Right forelimb (tissue), 1 donor: Measurements from ENCODE around the gene RAP1GAP.
"Not testable (repeated sequence)": the region's sequence is repeated elsewhere in the genome, so short reads cannot be mapped to it uniquely, and the experiment has no call there.

Experiments used
- DNase-seq: peaks from one replicate; pipeline ENCODE4 v3.0.0-alpha.2; 2018

The RAP1GAP gene

GRCh38 chr1:21641967-21642739 is 27.0 kb downstream of the RAP1GAP start:
- DNase-seq: no peak

- DNase-seq: no peak
Observed at GRCh38 chr1:21641537-21641936, 27.6 kb downstream of the RAP1GAP start.

DNA sequence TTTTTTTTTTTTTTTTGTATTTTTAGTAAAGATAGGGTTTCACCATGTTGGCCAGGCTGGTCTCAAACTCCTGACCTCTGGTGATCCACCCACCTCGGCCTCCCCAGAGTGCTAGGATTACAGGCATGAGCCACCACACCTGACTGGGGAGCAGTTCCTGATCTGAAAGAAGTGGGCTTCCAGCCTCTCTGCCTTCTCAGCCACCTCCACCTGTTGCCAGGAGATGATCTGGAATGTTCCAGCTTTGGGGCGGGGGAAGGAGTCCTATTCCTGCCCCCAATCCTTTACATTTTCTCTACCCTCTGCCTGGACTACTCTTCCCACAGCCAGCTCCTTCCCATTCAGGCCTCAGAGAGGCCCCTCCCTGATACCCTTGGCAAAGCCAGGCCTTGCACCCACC is 28.1 kb downstream of the RAP1GAP start:
- no peak for DNase-seq

GRCh38 chr1:21640653-21641052 is 28.5 kb downstream of the RAP1GAP start:
- no peak for DNase-seq

DNA sequence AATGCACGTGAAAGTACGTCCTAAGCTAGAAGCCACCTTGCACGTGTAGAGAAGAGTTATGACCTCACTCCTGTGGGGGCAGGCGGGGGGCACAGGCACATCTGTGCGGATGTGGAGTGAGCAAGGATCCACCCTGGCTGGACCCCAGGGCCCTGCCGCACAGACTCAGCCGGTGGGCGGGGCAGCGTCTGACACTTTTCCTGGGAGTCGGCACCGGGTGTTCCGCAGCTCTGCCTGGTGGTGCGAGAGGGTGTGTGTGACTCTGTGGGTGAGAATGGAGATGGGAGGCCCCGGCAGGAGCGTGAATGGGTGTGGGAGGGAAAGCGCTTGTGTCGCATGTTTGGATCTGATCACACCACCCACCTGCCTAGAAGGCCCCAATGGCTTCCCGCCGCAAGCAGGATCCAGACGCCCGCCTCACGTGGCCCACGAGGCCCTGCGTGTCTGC is 29.5 kb downstream of the RAP1GAP start:
- no peak for DNase-seq

- no peak for DNase-seq
Observed at GRCh38 chr1:21638531-21639341, 30.4 kb downstream of the RAP1GAP start.

GRCh38 chr1:21637514-21637913 is 31.6 kb downstream of the RAP1GAP start:
- no peak for DNase-seq

GRCh38 chr1:21636029-21636428 is 33.1 kb downstream of the RAP1GAP start:
- DNase-seq: no peak

DNA sequence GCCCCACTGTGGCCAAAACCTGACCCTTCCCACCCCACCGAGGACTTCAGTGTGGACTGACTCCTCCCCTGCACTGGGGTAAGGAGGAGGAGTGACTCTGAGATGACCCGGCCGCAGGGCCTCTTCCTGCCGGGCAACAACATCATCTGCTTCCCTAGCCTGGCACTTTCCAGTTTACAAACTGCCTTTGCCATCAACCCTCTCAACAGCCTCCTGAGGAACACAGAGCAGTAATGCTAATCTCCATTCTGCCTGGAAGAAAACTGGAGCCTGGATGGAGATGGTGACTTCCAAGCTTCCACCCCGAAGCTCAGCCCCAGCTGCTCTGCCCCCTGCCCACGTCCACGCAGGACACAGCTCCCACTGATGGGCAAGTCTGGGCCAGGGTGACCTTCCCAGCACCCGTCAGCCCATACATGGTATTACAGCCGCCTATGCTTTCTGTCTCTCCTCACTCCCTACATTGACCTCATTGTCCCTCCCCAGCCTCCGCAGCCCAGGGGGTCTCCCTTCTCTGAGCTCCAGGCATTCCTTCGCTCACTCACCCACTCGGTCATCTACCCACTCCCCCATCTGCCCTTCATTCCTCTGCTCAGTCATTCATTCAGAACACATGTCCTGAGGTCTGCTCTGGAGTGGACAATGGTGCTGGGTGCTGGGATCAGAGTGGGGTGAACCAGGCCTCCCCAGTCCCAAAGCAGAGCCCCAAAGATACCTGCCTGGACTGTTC is 34.2 kb downstream of the RAP1GAP start:
- DNase-seq: no peak

GRCh38 chr1:21633992-21634805 is 35.0 kb downstream of the RAP1GAP start:
- DNase-seq: no peak

GRCh38 chr1:21633141-21633755 is 35.9 kb downstream of the RAP1GAP start:
- no peak for DNase-seq

- DNase-seq: no peak
Observed at GRCh38 chr1:21631944-21632887, 36.9 kb downstream of the RAP1GAP start.

GRCh38 chr1:21631590-21631943 is 37.6 kb downstream of the RAP1GAP start:
- not testable (repeated sequence) for DNase-seq

GRCh38 chr1:21630571-21631343 is 38.4 kb downstream of the RAP1GAP start:
- DNase-seq: no peak

GRCh38 chr1:21629971-21630370 is 39.2 kb downstream of the RAP1GAP start:
- DNase-seq: no peak

DNA sequence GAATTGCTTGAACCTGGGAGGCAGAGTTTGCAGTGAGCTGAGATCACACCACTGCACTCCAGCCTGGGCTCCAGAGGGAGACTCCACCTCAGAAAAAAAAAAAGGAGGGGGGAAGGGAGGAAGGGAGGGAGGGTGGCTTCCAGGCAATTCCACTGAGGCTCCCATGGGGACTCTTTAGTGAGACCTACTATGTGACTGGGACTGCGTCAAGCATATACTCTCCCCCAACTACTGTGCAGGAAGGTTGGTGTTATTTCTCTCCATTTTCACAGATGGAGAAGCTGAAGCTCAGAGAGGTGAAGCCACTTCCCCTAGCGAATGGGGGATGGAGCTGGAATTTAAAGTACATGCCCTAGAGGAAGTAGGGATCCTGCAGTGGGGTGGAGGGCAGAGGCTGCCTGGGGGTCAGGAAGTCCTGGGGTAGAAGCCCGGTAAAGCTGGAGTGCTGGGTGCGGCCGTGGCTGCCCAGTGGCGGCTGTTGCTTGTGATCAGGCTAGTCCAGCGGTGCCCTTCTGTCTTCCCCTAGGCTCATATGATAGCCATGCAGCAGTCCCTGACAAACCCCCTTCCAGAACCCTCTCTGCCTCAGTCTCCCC is 40.3 kb downstream of the RAP1GAP start:
- no peak for DNase-seq

DNA sequence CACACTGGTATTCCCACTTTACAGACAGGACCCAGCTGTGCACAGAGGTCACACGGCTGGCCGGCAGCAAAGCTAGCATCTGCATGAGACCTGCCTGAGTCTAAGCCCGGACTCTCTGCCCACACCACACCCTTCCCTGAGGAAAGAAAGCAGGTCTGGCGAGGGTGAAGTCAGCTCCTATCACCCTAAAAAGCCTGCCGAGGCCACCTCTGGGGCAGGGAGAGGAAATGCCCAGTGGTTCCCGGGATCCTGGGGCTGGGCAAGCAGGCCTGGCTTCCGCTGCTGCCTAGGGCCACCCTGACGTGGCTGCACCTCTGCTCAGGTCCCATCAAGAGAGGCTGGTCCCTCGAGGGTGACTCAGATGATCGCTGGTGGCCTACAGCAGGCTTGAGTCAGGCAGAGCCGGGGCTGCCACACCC is 42.2 kb downstream of the RAP1GAP start:
- DNase-seq: no peak

DNA sequence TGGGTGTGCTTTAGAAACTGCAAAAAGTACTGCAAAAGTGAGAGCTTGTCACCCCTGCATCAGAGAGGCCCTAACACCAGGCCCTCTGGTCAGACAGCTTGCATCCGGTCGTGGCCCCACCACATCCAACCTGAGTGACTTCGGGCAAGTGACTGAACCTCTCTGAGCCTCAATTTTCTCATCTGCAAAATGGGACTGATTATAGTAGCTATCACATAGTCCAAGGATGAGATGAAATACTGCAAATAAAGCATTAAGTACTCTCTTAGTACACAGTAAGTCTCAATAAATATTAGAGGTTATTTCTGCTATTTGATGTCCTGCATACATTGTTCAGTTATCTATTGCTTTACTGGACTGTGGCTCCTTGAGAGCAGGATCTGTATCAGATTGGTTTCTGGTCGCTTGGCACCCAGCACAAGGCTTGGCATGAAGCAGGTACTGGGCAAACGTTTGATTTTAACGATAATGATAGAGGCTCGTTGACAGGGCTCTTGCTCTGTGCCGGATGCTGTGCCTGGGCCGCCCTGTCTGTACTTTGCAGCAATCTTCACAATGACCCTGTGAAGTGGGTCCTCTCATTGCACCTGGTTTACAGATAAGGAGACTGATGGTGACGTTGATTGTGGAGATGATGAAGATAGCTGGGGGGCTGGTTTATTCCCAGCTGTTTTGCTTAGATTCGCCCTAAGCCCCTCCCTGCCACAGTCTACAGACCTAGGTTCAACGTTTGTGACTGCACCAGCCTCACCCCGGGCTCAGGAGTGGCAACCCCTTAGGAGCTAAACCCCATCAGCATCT is 43.6 kb downstream of the RAP1GAP start:
- DNase-seq: no peak
